ENCODE measurements around the gene TMEM232.

- no peak for TF ChIP-seq POLR2AphosphoS5 (IDR thresholded peaks at IDR 0.05)
- TF ChIP-seq, protein P1, sequence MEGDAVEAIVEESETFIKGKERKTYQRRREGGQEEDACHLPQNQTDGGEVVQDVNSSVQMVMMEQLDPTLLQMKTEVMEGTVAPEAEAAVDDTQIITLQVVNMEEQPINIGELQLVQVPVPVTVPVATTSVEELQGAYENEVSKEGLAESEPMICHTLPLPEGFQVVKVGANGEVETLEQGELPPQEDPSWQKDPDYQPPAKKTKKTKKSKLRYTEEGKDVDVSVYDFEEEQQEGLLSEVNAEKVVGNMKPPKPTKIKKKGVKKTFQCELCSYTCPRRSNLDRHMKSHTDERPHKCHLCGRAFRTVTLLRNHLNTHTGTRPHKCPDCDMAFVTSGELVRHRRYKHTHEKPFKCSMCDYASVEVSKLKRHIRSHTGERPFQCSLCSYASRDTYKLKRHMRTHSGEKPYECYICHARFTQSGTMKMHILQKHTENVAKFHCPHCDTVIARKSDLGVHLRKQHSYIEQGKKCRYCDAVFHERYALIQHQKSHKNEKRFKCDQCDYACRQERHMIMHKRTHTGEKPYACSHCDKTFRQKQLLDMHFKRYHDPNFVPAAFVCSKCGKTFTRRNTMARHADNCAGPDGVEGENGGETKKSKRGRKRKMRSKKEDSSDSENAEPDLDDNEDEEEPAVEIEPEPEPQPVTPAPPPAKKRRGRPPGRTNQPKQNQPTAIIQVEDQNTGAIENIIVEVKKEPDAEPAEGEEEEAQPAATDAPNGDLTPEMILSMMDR (IDR thresholded peaks at IDR 0.05): no peak
Observed at GRCh38 chr5:110544603-110545002, 181.9 kb downstream of the TMEM232 start.

Data from sigmoid colon (tissue), 4 donors.